Measurements from ENCODE around the gene CTNND1. TPM values are rescaled to one million over a fixed set of nuclear protein-coding genes. Genes with fewer than 3 reads are reported as not detected.

Gene CTNND1
- total and polyA plus RNA-seq, 10 of the 15 experiments (the other 5 are each of a cell fraction or from before 2014, with no cell fraction given): 4.7 to 70.0 (median 30.0) TPM

GRCh38 chr11:57727185-57727584 lies 34.4 kb upstream of the CTNND1 start:
- Histone ChIP-seq H3K4me2 (ENCODE audit: control insufficient read depth, insufficient read depth) (no peak overlapping the region), H2AFZ (ENCODE audit: control insufficient read depth, low read depth, low read length) (no peak overlapping the region), H3K4me3 (no peak overlapping the region), H3K9me3 (replicated peaks; ENCODE audit: control insufficient read depth, insufficient read depth, low read length) (no peaks in the 10 kb centered on the region), H4K20me1 (ENCODE audit: control insufficient read depth, insufficient read depth) (no peaks in the 10 kb centered on the region), H3K79me2 (ENCODE audit: control insufficient read depth, insufficient read depth, low read length) (peaks cover 39% of the 10 kb centered on the region), H3K36me3 (ENCODE audit: control insufficient read depth in 2 of 2, insufficient read depth in 2 of 2, low read length in 1 of 2) (peaks cover 0 to 1% of the 10 kb centered on the region in 2 experiments; a peak in 1 of 4 replicates), H3K27me3 (replicated peaks in 1 of 2; ENCODE audit: control insufficient read depth in 2 of 2, insufficient read depth in 2 of 2, low read length in 1 of 2) (no peaks in the 10 kb centered on the region), H3K9ac (ENCODE audit: control insufficient read depth, insufficient read depth, low read length) (no peak overlapping the region), H3K27ac (ENCODE audit: control insufficient read depth, insufficient read depth) (no peak overlapping the region), H3K4me1 (ENCODE audit: control insufficient read depth, insufficient read depth, low read length) (0 out of 2 replicates have a peak, but pooled peaks cover 6% of the 10 kb centered on the region)
- DNase-seq (ENCODE audit: low read depth, low spot score): no peak
- ChIA-PET RAD21 (ENCODE audit: unreplicated experiment) (interaction anchor here (0.9 kb wide), 1 partner anchor 41 kb away, joined by 3 read pairs; no protein-coding TSS in a partner anchor), SMC1A (ENCODE audit: uncharacterized antibody, unreplicated experiment) (interaction anchor here (3.1 to 3.7 kb wide), 2 partner anchors 13 to 73 kb away, joined by 9 to 19 read pairs; no protein-coding TSS in a partner anchor), CTCF (no interaction called here), POLR2A (no interaction called here)
- intact Hi-C loops (cut with micrococcal nuclease; ENCODE audit: unreplicated experiment): no loop called here
- no TSS peak for BruUV-seq (replicated peaks)
- ATAC-seq: no peak
- FAIRE-seq: no peak
- whole genome bisulfite sequencing (ENCODE audit: insufficient coverage, insufficient replicate concordance, low lambda C conversion rate, missing lambda C conversion rate): 100% methylated on average over 2 of the region's 2 CpGs
- in situ Hi-C loops (cut with MboI): no loop called here
- TF ChIP-seq ATF3 (IDR thresholded peaks at IDR 0.05; ENCODE audit: borderline replicate concordance, extremely low read depth, low read depth, low read length) (no peak), CBFB (IDR thresholded peaks at IDR 0.05; ENCODE audit: low read depth) (no peak), CHD1 (IDR thresholded peaks at IDR 0.05; ENCODE audit: low read depth, low read length) (no peak), RBBP5 (conservative IDR thresholded peaks at IDR 0.05) (no peak), ELK1 (IDR thresholded peaks at IDR 0.05; ENCODE audit: low read depth, low read length) (no peak), RAD51 (IDR thresholded peaks at IDR 0.05) (no peak), RAD21 (IDR thresholded peaks at IDR 0.05; ENCODE audit: insufficient read depth, low read depth, low read length) (no peak), TCF12 (IDR thresholded peaks at IDR 0.05; ENCODE audit: low read depth, low read length) (no peak), E2F4 (IDR thresholded peaks at IDR 0.05; ENCODE audit: low read depth, low read length) (no peak), SUZ12 (IDR thresholded peaks at IDR 0.05; ENCODE audit: unreplicated experiment) (no peak), RB1 (IDR thresholded peaks at IDR 0.05; ENCODE audit: borderline replicate concordance) (no peak), POLR2A (IDR thresholded peaks at IDR 0.05; ENCODE audit: low read depth, low read length) (no peak), PML (IDR thresholded peaks at IDR 0.05; ENCODE audit: low read length) (no peak), ASH2L (IDR thresholded peaks at IDR 0.05; ENCODE audit: borderline replicate concordance, low read depth) (no peak), ZNF24 (IDR thresholded peaks at IDR 0.05) (no peak), GABPA (IDR thresholded peaks at IDR 0.05; ENCODE audit: low read depth) (no peak), ZNF217 (IDR thresholded peaks at IDR 0.05) (no peak)

Measured in GM12878 (cell line).